ENCODE results near the gene APOBR.
"Not testable (repeated sequence)": the region's sequence is repeated elsewhere in the genome, so short reads cannot be mapped to it uniquely, and the experiment has no call there.

APOBR gene

GRCh38 chr16:28494121-28494851, at the start of gene APOBR:
TSS of gene APOBR (plus strand) at chr16:28494643. CDS start at chr16:28494682, 39 bp downstream.
- ChIA-PET POLR2A (no interaction called here), CTCF (no interaction called here)
- TF ChIP-seq FOXK2 (IDR thresholded peaks at IDR 0.05) (no peak), ZNF384 (IDR thresholded peaks at IDR 0.05) (no peak), HDGF (IDR thresholded peaks at IDR 0.05; ENCODE audit: borderline replicate concordance) (no peak), CTBP1 (IDR thresholded peaks at IDR 0.05; ENCODE audit: borderline replicate concordance) (no peak), LEF1 (IDR thresholded peaks at IDR 0.05; ENCODE audit: borderline replicate concordance) (no peak), SUZ12 (IDR thresholded peaks at IDR 0.05) (no peak)
- TF ChIP-seq, protein P1, sequence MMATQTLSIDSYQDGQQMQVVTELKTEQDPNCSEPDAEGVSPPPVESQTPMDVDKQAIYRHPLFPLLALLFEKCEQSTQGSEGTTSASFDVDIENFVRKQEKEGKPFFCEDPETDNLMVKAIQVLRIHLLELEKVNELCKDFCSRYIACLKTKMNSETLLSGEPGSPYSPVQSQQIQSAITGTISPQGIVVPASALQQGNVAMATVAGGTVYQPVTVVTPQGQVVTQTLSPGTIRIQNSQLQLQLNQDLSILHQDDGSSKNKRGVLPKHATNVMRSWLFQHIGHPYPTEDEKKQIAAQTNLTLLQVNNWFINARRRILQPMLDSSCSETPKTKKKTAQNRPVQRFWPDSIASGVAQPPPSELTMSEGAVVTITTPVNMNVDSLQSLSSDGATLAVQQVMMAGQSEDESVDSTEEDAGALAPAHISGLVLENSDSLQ (IDR thresholded peaks at IDR 0.05): no peak
- DNase-seq (ENCODE audit: extremely low spot score): no peak

DNA sequence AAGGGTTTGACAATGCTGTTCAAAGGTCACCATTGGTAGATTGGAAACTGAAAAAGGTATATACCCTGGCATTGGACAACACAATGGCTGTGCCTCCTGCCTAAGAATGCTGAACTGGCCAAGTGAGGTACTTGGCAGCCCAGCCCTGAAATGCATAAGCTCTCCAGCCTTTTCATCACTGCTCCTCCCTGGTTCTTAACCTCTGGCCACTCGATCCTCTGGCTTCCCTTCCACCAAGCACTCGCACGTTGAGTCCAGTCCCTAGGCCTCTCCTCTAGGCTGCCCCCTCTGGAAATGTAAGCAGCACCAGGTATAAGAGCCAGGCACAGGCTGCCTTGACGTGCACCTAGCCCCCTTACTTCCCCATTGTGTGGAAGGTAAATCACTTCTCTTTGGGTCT, 48.1 kb upstream of the APOBR start:
- POLR2A ChIA-PET; CTCF ChIA-PET; DNase-seq (ENCODE audit: extremely low spot score): not testable (repeated sequence)

GRCh38 chr16:28447081-28447480, 47.4 kb upstream of the APOBR start:
- DNase-seq (ENCODE audit: extremely low spot score); CTCF ChIA-PET; POLR2A ChIA-PET: not testable (repeated sequence)

DNA sequence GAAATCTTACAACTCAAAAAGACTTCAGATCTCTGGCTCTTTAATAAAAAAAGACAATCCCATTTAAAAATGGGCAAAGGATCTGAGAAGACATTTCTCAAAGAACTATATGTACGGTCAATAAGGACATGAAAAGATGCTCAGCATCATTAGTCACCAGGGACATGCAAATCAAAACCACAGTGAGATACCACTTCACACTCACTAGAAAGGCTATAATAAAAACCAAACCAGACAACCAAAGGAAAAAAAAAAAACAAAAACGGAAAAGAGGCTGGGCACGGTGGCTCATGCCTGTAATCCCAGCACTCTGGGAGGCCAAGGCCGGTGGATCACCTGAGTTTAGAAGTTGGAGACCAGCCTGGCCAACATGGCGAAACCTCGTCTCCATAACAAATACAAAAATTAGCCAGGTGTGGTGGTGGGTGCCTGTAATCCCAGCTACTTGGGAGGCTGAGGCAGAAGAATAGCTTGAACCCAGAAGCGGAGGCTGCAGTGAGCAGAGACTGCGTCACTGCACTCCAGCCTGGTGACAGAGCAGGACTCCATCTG, 20.7 kb upstream of the APOBR start:
- POLR2A ChIA-PET: no interaction called here
- no peak for DNase-seq (ENCODE audit: extremely low spot score)
- CTCF ChIA-PET: no interaction called here
- TF ChIP-seq SUZ12 (IDR thresholded peaks at IDR 0.05): no peak
- no peak for TF ChIP-seq FOXK2 (IDR thresholded peaks at IDR 0.05)
- no peak for TF ChIP-seq BHLHE40 (IDR thresholded peaks at IDR 0.05; ENCODE audit: borderline replicate concordance)
- no peak for TF ChIP-seq ELF4 (IDR thresholded peaks at IDR 0.05)
- TF ChIP-seq TARDBP (IDR thresholded peaks at IDR 0.05): no peak
- TF ChIP-seq ZNF384 (IDR thresholded peaks at IDR 0.05): no peak
- no peak for TF ChIP-seq NFRKB (IDR thresholded peaks at IDR 0.05)
- TF ChIP-seq L3MBTL2 (conservative IDR thresholded peaks at IDR 0.05): no peak
- no peak for TF ChIP-seq HDGF (IDR thresholded peaks at IDR 0.05; ENCODE audit: borderline replicate concordance)
- TF ChIP-seq LEF1 (IDR thresholded peaks at IDR 0.05; ENCODE audit: borderline replicate concordance): no peak
- TF ChIP-seq FOXA1 (IDR thresholded peaks at IDR 0.05): no peak
- TF ChIP-seq CTBP1 (IDR thresholded peaks at IDR 0.05; ENCODE audit: borderline replicate concordance): no peak
- no peak for TF ChIP-seq ARNT (IDR thresholded peaks at IDR 0.05)
- TF ChIP-seq SP1 (IDR thresholded peaks at IDR 0.05): no peak

DNA sequence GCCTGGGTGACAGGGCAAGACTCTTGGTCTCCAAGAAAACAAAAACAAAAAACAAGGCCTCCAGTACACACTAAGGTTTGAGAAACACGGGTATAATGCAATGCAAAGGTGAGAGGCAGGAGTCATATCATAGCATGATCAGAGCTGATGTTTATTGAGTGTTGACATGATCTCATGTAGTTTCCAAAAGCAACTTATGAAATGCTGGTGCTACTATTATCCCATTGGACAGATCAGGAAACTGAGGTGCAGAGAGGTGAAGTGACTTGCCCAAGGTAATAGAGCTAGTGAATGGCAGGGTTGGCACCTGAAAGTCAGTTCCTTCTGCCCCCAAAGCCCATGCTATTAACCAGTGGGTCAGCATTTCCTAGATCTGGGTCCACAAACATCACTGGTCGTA, 19.2 kb upstream of the APOBR start:
- DNase-seq (ENCODE audit: extremely low spot score): no peak
- ChIA-PET POLR2A (no interaction called here), CTCF (no interaction called here)
- TF ChIP-seq SUZ12 (IDR thresholded peaks at IDR 0.05) (no peak), FOXK2 (IDR thresholded peaks at IDR 0.05) (no peak), LEF1 (IDR thresholded peaks at IDR 0.05; ENCODE audit: borderline replicate concordance) (no peak), BHLHE40 (IDR thresholded peaks at IDR 0.05; ENCODE audit: borderline replicate concordance) (no peak), NFRKB (IDR thresholded peaks at IDR 0.05) (no peak), ARNT (IDR thresholded peaks at IDR 0.05) (no peak), TARDBP (IDR thresholded peaks at IDR 0.05) (no peak)

DNA sequence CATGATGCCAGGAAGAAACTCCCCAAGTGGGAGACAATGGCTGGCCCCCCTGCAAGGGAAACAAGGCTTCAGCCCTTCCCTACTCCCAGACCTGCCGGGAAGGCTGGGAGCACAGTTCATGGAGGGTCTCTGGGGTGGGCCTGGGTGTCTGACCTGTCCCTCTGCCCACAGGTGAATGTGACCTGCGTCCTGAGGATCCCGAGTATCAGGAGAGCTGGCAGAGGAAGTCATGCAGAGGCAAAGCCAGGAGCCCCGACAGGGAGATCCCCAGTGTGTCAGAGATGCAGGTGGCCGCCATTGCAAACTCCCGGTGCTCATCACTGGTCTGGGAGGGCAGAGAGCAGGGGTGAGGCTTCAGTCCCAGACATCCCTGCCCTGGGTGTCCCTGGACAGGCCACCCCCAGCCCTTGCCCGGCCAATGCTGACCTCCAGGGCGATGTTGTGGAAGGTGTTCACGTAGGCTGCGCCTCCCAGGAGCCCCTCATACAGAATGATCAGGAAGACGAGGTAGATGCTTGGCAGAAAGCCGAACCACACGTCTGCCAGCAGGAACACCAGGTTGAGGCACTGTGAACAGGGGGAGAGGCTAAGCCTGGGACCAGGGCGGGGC, 17.0 kb upstream of the APOBR start:
- TF ChIP-seq HDGF (IDR thresholded peaks at IDR 0.05; ENCODE audit: borderline replicate concordance) (no peak), CTBP1 (IDR thresholded peaks at IDR 0.05; ENCODE audit: borderline replicate concordance) (no peak), TARDBP (IDR thresholded peaks at IDR 0.05) (no peak), ZNF384 (IDR thresholded peaks at IDR 0.05) (no peak), SUZ12 (IDR thresholded peaks at IDR 0.05) (no peak), FOXK2 (IDR thresholded peaks at IDR 0.05) (no peak)
- ChIA-PET CTCF (interaction anchor here (0.7 kb wide), 1 partner anchor 100 kb away, joined by 3 read pairs; no protein-coding TSS in a partner anchor), POLR2A (no interaction called here)
- DNase-seq (ENCODE audit: extremely low spot score): no peak

GRCh38 chr16:28478506-28479180, 15.8 kb upstream of the APOBR start:
- TF ChIP-seq BHLHE40 (IDR thresholded peaks at IDR 0.05; ENCODE audit: borderline replicate concordance) (no peak), ZNF384 (IDR thresholded peaks at IDR 0.05) (no peak), ARNT (IDR thresholded peaks at IDR 0.05) (no peak), FOXA1 (IDR thresholded peaks at IDR 0.05) (no peak), HDGF (IDR thresholded peaks at IDR 0.05; ENCODE audit: borderline replicate concordance) (no peak), ELF4 (IDR thresholded peaks at IDR 0.05) (no peak), TARDBP (IDR thresholded peaks at IDR 0.05) (no peak), CTBP1 (IDR thresholded peaks at IDR 0.05; ENCODE audit: borderline replicate concordance) (no peak), SP1 (IDR thresholded peaks at IDR 0.05) (no peak), L3MBTL2 (conservative IDR thresholded peaks at IDR 0.05) (no peak)
- TF ChIP-seq, protein P1 (IDR thresholded peaks at IDR 0.05): no peak
- ChIA-PET POLR2A (no interaction called here), CTCF (no interaction called here)
- no peak for DNase-seq (ENCODE audit: extremely low spot score)
